NCI-H1092 (cell line): Measurements from ENCODE around the gene AFP.
"Not testable (repeated sequence)": the region's sequence is repeated elsewhere in the genome, so short reads cannot be mapped to it uniquely, and the experiment has no call there.

Source experiments
- DNase-seq: peaks from one replicate; lab custom pipeline; 2025; lab: John Stamatoyannopoulos, UW

Gene AFP

GRCh38 chr4:73435984-73436383 is at the start of gene AFP:
Gene AFP (plus strand): TSS chr4:73436221. CDS start chr4:73436263, 42 bp downstream.
- DNase-seq: no peak

GRCh38 chr4:73387552-73387951 is 48.5 kb upstream of the AFP start:
- DNase-seq: no peak

GRCh38 chr4:73388887-73389286 is 47.1 kb upstream of the AFP start:
- no peak for DNase-seq

GRCh38 chr4:73389663-73390062 is 46.4 kb upstream of the AFP start:
- DNase-seq: not testable (repeated sequence)

- DNase-seq: no peak
Measured at GRCh38 chr4:73391774-73392173, 44.2 kb upstream of the AFP start.

GRCh38 chr4:73392936-73393335 is 43.1 kb upstream of the AFP start:
- DNase-seq: no peak

- no peak for DNase-seq
Measured at GRCh38 chr4:73396304-73396703, 39.7 kb upstream of the AFP start.

- no peak for DNase-seq
Measured at GRCh38 chr4:73396993-73397972, 38.7 kb upstream of the AFP start.

GRCh38 chr4:73401412-73401811 is 34.6 kb upstream of the AFP start:
- no peak for DNase-seq

- DNase-seq: no peak
Measured at GRCh38 chr4:73404042-73404441, 32.0 kb upstream of the AFP start, which contains the start of gene ALB. Gene ALB (plus strand): TSS chr4:73404287. CDS start chr4:73404328, 41 bp downstream.

GRCh38 chr4:73404457-73404856 is 31.6 kb upstream of the AFP start:
- no peak for DNase-seq

- no peak for DNase-seq
Measured at GRCh38 chr4:73405138-73405537, 30.9 kb upstream of the AFP start.

- DNase-seq: no peak
Measured at GRCh38 chr4:73406548-73406875, 29.5 kb upstream of the AFP start.

GRCh38 chr4:73407227-73407673 is 28.8 kb upstream of the AFP start:
- no peak for DNase-seq

GRCh38 chr4:73408181-73408867 is 27.7 kb upstream of the AFP start:
- no peak for DNase-seq

GRCh38 chr4:73409012-73409862 is 26.8 kb upstream of the AFP start:
- no peak for DNase-seq

- DNase-seq: no peak
Measured at GRCh38 chr4:73409978-73410548, 26.0 kb upstream of the AFP start.

GRCh38 chr4:73410916-73411730 is 24.9 kb upstream of the AFP start:
- DNase-seq: no peak

- DNase-seq: no peak
Measured at GRCh38 chr4:73411731-73412414, 24.1 kb upstream of the AFP start.

GRCh38 chr4:73413294-73413755 is 22.7 kb upstream of the AFP start:
- no peak for DNase-seq
